ENCODE data around the gene NOL12. TPM values are rescaled to one million over a fixed set of nuclear protein-coding genes. Genes with fewer than 3 reads are reported as not detected.

The NOL12 gene
- total RNA-seq, 1 experiment from 2014 or later: 30.4 TPM

GRCh38 chr22:37681001-37681424, 5.1 kb upstream of the NOL12 start:
- no peak overlapping the region for H2BK15ac ChIP-seq (ENCODE audit: low read depth, low read length)

More at GRCh38 chr22:37681001-37681424, 5.1 kb upstream of the NOL12 start:
- no peak overlapping the region for H3K4me2 ChIP-seq (ENCODE audit: insufficient read depth, insufficient read length, low read length)
- H3K4ac ChIP-seq (ENCODE audit: low read depth, low read length): no peak overlapping the region
- H3K79me2 ChIP-seq (ENCODE audit: insufficient read depth, low read length): no peaks in the 10 kb centered on the region
- no peak overlapping the region for H3K9ac ChIP-seq (ENCODE audit: extremely low read depth, insufficient read length, low read length)
- no peak overlapping the region for H2AFZ ChIP-seq (ENCODE audit: low read length)
- Mint-ChIP-seq H3K4me3 (no peak overlapping the region), H3K4me1 (peaks cover 7 to 17% of the 10 kb centered on the region in 2 experiments), H3K36me3 (ENCODE audit: insufficient read depth in 1 of 3, low read depth in 3 of 3) (no peaks in the 10 kb centered on the region; a peak in 1 of 7 replicates), H3K27ac (no peak overlapping the region), H3K27me3 (ENCODE audit: low read depth) (peaks cover 4% of the 10 kb centered on the region), H3K9me3 (no peaks in the 10 kb centered on the region)
- no peak overlapping the region for H3K14ac ChIP-seq (ENCODE audit: insufficient read depth, low read length)
- no peak overlapping the region for H2BK12ac ChIP-seq (ENCODE audit: insufficient read length, low read depth, low read length)
- H2BK5ac ChIP-seq (ENCODE audit: insufficient read length, low read length): no peak overlapping the region
- no peaks in the 10 kb centered on the region for H3K79me1 ChIP-seq (ENCODE audit: insufficient read depth, low read depth, low read length, poor library complexity, severe bottlenecking)
- no peak overlapping the region for H3K23ac ChIP-seq (ENCODE audit: insufficient read length, low read depth, low read length)
- H2BK20ac ChIP-seq (ENCODE audit: low read depth, low read length, poor library complexity, severe bottlenecking): no peak overlapping the region
- H3K23me2 ChIP-seq (ENCODE audit: insufficient read length, low read depth, low read length, poor library complexity, severe bottlenecking): peaks cover 5% of the 10 kb centered on the region
- H2BK120ac ChIP-seq (ENCODE audit: low read depth, low read length, poor library complexity, severe bottlenecking): no peak overlapping the region
- H3K27me3 ChIP-seq (ENCODE audit: insufficient read depth, low read length): no peaks in the 10 kb centered on the region
- DNase-seq: no peak
- no peak overlapping the region for H4K5ac ChIP-seq (ENCODE audit: insufficient read length, low read depth, low read length)
- H2AK5ac ChIP-seq (ENCODE audit: insufficient read length, low read length): no peak overlapping the region
- H4K91ac ChIP-seq (ENCODE audit: insufficient read length, low read depth, low read length): no peak overlapping the region
- no peak overlapping the region for H3K27ac ChIP-seq (ENCODE audit: insufficient read length, low read depth, low read length)
- no CpG with 5 or more reads among the region's 2 CpGs for WGBS (ENCODE audit: extremely low coverage, insufficient read length, low lambda C conversion rate)
- no peaks in the 10 kb centered on the region for H3K4me1 ChIP-seq (ENCODE audit: insufficient read depth, low read length)
- H3K18ac ChIP-seq (ENCODE audit: insufficient read length, low read depth, low read length): no peak overlapping the region
- no peak overlapping the region for H4K8ac ChIP-seq (replicated peaks; ENCODE audit: insufficient read length, low read depth, low read length)
- no peak for TF ChIP-seq CTCF (conservative IDR thresholded peaks at IDR 0.05)
- H3K9me3 ChIP-seq (ENCODE audit: control insufficient read depth, low read depth, low read length): no peaks in the 10 kb centered on the region
- H3T11ph ChIP-seq (ENCODE audit: low read length): no peak overlapping the region
- no peaks in the 10 kb centered on the region for H4K20me1 ChIP-seq (ENCODE audit: control insufficient read depth, insufficient read depth, insufficient read length)
- no peak overlapping the region for H3K56ac ChIP-seq (ENCODE audit: insufficient read length, low read depth, low read length)

All from H9 (cell line).